HG02943 (cell line): ENCODE results near the gene ASMTL.
"Not testable (repeated sequence)": the region's sequence is repeated elsewhere in the genome, so short reads cannot be mapped to it uniquely, and the experiment has no call there.

Experiments
- ATAC-seq: cut with Tn5 transposase; IDR thresholded peaks from one replicate; pipeline ENCODE4 v1.9.1; 2021; ENCODE audit warnings: mild to moderate bottlenecking, low read depth, moderate library complexity; ENCODE audit not compliant: unreplicated experiment

The ASMTL gene

DNA sequence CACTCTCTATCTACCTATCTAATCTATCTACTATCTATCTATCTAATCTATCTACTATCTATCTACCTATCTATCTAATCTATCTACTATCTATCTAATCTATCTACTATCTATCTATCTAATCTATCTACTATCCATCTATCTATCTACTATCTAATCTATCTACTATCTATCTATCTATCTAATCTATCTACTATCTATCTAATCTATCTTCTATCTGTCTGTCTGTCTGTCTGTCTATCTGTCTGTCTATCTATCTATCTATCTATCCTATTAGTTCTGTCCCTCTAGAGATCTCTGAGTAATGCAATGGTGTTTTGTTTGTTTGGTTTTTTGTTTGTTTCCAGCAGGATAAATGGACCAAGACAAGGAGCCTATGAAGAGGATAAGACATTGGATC, 9.4 kb upstream of the ASMTL start:
- ATAC-seq: no peak

DNA sequence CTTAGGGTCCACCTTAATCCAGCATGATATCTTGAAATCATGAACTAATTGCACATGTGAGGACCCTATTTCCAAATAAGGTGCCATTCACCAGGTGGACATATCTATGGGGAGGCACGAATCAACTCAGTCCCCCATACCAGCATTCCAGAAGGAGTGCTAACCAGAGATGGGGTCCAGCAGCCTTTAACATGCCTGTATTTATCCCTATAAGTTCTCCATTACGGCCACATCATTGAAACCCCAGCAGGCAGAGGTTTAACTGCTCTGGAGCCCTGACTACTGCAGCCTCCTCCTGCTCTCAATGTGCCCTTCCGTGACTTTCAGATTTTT, 3.2 kb upstream of the ASMTL start:
- no peak for ATAC-seq

DNA sequence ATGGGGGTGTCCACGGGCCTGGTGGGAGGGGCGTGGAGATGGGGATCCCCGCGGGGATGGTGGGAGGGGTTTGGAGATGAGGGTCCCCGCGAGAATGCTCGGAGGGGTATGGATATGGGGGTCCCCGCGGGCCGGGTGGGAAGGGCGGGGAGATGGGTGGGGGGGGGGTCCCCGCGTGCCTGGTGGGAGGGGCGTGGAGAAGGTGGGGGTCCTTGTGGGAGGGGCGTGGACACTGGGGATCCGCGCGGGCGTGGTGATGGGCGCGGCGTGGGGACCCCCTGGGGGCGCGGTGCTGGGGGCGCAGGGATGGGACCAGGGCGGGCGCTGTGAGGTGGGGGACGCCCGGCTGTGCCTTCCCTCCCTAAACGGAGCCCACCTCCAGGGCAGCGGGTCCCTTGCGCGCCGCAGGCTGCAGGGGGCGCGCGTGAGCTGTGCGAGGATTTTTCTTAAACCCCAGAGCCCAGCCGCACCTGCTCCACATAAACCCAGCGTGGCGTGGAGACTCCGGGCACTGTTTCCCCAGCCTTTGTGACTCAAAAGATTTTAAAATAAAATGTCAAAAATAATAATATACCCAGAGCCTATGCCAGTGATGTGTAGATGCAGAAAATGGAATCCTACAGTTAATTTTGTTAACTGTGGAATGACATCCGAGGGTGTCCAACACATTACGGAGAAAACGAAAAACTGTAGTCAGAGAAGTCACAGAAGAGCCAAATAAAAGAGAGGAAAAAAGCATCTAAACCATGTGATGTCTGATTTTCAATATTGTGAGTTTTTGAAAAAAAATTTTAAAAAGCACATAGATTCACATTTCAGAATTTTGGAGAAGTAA, 1.5 kb upstream of the ASMTL start:
- ATAC-seq: peak; percentile 41

DNA sequence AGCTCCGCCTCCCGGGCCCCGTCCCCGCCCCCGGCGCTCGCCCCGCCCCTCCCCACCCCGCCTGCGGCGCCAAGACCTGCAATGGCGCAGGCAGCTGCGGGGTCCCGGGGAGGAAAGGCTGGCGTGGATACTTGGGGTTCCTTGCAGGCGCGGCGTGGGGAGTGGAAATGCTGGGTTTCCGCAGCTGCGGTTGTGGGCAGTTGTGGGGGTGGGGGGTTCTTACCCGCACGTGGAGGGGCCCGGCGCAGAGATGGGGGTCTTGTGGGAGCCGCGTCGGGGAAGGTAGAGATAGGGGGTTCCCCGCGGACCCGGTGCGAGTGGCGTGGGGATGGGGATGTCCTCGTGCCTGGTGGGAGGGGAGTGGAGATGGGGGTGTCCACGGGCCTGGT, 680 bp upstream of the ASMTL start:
- ATAC-seq: peak; percentile 37

DNA sequence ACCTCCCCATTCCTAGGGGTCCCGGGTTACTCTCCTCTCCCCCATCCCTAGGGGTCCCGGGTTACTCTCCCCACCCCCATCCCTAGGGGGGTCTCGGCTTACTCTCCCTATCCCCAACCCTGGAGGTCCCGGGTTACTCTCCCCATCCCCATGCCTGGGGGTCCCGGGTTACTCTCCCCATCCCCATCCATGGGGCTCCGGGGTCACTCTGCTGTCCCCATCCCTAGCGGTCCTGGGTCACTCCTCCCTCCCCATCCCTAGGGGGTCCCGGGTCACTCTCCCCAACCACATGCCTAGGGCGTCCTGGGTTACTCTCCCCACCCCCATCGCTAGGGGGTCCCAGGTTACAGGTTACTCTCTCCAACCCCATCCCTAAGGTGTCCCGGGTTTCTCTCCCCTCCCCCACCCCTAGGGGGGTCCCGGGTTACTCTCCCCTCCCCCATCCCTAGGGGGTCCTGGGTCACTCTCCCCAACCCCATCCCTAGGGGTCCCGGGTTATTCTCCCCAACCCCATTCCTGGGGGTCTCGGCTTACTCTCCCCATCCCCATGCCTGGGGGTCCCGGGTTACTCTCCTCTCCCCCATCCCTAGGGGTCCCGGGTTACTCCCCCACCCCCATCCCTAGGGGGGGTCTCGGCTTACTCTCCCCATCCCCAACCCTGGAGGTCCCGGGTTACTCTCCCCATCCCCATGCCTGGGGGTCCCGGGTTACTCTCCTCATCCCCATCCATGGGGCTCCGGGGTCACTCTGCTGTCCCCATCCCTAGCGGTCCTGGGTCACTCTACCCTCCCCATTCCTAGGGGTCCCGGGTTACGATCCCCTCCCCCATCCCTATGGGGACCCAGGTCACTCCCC, 821 bp downstream of the ASMTL start:
- no peak for ATAC-seq

DNA sequence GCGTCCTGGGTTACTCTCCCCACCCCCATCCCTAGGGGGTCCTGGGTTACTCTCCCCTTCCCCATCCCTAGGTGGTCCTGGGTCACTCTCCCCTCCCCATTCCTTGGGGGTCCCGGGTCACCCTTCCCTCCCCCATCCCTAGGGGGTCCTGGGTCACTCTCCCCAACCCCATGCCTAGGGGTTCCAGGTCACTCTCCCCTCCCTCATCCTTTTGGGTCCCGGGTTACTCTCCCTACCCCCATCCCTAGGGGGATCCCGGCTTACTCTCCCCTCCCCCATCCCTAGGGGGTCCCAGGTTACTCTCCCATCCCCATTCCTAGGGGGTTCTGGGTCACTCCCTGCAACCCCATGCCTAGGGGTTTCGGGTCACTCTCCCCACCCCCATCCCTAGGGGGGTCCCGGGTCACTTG, 1.5 kb downstream of the ASMTL start:
- ATAC-seq: no peak

DNA sequence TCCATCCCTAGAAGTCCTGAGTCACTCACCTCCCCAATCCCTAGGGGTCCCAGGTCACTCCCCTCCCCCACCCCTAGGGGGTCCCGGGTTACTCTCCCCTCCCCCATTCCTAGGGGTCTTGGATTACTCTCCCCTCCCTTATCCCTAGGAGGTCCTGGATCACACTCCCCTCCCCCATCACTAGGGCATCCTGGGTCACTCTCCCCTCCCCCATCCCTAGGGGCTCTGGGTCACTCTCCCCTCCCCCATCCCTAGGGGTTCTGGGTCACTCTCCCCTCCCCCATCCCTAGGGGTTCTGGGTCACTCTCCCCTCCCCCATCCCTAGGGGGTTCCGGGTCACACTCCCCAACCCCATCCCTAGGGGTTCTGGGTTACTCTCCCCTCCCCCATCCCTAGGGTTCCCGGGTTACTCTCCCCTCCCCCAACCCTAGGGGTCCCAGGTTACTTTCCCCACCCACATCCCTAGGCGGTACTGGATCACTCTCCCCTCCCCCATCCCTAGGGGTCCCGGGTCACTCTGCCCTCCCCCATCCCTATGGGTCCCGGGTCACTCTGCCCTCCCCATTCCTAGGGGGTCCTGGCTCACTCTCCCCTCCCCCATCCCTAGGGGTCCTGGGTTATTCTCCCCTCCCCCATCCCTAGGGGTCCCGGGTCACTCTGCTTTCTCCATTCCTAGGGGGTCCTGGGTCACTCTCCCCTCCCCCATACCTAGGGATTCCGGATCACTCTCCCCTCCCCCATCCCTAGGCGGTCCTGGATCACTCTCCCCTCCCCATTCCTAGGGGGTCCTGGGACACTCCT, 2.1 kb downstream of the ASMTL start:
- ATAC-seq: no peak

DNA sequence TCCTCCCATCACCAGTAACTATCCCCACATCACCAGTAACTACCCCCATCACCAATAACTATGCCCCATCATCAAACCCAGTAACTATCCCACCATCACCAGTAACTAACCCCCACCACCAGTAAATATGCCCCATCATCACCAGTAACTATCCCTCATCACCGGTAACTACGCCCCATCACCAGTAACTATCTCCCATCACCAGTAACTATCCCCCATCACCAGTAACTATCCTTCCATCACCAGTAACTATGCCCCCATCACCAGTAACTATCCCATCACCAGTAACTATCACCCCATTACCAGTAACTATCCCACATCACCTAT, 2.9 kb downstream of the ASMTL start:
- ATAC-seq: no peak

DNA sequence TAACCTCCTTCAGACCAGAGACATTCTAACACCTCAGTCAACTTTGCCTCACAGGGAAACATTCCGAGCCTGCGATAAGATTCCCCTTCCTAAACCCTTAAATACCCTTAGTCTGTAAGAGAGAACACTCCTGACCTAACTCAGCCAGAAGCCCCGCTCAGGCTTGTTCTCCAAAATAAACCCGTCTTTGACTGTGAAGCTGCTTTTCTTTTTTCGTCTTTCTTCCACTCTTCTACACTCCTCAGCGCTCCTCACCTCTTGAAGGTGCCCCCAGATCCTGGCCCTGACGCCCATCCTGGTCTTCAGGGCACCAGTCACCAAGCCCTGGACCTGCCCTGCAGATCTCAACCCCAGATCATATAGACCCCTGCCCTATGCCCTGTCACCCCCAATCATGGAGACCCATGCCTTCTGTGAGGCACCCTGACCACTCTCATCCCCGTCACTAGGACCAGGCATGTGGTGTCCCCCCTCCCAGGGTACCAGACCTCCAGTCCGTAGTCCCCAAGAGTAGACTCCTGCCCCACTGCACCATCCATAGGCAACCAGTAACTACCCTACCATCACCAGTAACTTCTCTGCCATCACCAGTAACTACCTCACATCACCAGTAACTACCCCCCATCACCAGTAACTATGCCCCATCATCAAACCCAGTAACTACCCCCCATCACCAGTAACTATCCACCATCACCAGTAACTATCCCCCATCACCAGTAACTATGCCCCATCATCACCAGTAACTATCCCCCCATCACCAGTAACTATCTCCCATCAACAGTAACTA, 3.5 kb downstream of the ASMTL start:
- ATAC-seq: no peak

DNA sequence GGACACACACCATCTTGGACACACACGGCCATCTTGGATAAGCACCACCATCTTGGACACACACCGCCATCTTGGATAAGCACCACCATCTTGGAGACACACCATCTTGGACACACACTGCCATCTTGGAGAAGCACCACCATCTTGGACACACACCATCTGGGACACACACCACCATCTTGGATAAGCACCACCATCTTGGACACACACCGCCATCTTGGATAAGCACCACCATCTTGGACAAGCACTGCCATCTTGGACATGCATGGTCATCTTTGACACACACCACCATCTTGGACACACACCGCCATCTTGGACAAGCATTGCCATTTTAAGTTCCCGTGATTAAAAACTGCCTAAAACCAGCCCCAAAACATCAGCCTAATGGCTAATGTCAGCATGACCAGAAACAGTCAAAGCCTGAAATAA, 4.1 kb downstream of the ASMTL start:
- not testable (repeated sequence) for ATAC-seq

DNA sequence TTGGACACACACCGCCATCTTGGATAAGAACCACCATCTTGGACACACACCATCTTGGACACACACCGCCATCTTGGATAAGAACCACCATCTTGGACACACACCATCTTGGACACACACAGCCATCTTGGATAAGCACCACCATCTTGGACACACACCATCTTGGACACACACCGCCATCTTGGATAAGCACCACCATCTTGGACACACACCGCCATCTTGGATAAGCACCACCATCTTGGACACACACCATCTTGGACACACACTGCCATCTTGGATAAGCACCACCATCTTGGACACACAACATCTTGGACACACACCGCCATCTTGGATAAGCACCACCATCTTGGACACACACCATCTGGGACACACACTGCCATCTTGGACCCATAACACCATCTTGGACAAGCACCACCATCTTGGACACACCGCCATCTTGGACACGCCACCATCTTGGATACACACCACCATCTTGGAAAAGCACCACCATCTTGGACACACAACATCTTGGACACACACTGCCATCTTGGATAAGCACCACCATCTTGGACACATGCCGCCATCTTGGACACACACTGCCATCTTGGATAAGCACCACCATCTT, 4.6 kb downstream of the ASMTL start:
- not testable (repeated sequence) for ATAC-seq

DNA sequence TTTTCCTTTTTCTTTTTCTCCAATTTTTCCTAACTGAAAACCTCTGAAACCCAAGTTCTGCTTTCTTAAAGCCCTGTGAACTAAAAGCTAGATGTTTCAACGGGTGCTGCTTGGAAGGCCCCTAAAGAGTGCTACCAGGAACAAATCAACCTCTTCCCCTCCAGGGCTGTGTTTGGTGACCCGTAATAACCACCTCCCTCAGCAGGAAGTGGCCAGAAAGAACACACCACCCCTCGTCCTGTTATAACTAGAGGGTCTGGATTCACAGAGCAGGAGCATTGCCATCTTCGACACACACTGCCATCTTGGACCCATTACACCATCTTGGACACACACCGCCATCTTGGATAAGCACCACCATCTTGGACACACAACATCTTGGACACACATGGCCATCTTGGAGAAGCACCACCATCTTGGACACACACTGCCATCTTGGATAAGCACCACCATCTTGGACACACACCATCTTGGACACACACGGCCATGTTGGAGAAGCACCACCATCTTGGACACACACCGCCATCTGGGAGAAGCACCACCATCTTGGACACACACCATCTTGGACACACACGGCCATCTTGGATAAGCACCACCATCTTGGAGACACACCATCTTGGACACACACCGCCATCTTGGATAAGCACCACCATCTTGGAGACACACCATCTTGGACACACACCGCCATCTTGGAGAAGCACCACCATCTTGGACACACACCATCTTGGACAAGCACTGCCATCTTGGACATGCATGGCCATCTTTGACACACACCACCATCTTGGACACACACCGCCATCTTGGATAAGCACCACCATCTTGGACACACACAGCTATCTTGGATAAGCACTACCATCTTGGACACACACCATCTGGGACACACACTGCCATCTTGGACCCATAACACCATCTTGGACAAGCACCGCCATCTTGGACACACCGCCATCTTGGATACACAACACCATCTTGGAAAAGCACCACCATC, 5.4 kb downstream of the ASMTL start:
- not testable (repeated sequence) for ATAC-seq

DNA sequence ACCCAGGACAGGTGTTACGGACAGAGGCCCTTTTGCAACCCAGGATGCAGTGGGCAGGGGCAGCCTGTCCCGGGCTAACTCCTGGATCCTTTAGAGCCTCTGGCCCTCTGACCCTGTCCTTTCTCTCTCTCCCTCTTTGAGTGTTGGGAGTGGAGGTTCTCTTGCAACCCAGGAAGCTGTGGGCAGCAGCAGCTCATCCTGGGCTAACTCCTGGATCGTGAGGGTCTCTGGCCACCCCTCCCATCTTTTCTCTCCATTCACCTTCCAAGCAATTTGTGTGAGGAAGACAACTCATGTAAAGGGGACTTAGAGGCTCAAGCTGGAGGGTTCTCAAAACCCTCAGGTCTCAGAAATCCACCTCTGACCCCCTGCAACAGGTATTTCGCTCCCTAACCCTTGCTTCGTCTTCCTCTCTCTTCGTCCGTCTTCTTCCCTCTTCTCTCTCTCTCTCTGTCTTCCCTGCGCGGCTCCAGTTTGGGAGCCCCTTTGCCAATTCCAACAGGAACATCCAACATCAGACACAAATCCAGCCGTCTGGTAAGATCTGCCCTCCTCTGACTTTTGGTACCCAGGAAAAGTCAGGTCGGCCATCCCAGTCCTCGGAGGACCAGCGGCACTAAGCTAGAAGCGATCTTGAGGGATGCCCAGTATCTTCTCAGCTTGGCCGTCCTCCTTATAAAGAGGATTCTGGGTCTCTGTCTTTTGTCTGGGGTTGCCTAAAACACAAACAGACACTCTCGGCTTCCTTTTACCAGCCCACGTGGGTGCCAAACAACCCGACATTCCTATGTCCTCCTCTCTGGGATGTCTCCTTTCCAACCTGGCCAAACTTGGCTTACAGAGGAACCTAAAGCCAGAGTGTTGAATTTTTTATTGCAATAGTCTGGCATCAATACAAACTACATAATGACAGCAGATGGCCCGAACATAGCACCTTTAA, 7.9 kb downstream of the ASMTL start:
- no peak for ATAC-seq

DNA sequence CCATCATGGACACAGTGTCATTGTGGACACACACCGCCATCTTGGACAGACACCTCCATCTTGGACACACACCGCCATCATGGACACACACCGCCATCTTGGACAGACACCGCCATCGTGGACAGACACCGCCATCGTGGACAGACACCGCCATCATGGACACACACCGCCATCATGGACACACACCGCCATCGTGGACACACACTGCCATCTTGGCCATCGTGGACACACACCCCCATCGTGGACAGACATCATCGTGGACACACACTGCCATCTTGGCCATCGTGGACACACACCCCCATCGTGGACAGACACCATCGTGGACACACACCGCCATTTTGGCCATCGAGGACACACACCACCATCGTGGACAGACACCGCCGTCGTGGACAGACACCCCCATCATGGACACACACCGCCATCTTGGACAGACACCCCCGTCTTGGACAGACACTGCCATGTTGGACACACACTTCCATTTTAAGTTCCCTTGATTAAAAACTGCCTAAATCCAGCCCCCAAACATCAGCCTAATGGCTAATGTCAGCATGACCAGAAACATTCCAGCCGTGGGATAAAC, 9.1 kb downstream of the ASMTL start:
- ATAC-seq: no peak

DNA sequence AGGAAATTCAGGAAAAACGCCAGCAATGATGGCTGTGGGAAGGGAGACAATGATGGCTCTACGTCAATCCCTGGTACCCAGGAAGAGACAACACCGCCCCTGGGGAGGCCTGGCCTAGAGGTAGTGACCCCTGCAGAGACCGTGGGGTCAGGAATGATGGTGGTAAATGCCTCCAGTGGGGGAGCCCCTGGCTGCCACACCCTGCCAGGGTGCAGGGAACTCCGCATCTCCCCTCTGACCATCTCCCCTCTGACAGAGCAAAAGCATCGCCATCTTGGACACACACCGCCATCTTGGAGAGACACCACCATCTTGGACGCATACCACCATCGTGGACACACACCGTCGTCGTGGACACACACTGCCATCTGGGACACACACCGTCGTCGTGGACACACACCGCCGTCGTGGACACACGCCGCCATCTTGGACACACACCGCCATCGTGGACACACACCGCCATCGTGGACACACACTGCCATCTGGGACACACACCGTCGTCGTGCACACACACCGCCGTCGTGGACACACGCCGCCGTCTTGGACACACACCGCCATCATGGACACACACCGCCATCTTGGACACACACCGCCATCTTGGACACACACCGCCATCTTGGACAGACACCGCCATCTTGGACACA, 9.9 kb downstream of the ASMTL start:
- ATAC-seq: no peak

DNA sequence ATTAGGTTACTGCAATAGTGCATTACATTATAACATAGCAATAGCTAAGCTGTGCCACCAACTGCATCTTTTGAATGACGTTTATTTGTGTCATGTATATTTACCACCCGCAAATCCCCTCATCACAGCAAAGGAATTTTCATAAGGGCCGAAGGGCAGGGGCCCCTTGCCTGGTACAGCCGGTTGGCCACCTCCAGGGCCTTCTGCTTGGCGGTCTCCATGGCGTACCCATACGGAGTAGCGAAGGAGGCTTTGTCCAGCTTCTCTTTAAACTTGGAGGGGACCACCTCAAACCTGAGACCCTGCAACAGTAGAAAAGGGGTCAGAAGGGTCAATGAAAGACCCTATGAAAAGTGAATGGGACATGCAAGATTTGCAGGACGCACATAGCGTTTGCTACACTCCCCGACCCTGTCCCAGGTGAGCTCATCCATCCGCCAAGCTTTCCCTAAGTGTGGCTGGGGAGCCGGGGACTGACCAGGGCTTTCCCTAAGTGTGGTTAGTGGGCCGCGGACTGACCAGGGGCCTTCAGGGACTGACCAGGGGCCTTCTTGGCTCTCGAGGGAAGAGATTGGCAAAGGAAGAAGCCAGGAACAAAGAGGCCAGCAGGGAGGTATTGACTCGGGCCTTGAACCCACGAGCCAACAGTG, 10.6 kb downstream of the ASMTL start:
- ATAC-seq: no peak
